Psoas muscle (tissue), 8 donors: ENCODE results near the gene SPHKAP. TPM values are rescaled to one million over a fixed set of nuclear protein-coding genes. Genes with fewer than 3 reads are reported as not detected.
A peak's percentile ranks its signal among the peaks of the same experiment; 100 is the strongest.
"Not testable (repeated sequence)": the region's sequence is repeated elsewhere in the genome, so short reads cannot be mapped to it uniquely, and the experiment has no call there.

ENCODE experiments used
- ATAC-seq, 4 donors: fragments of 200-7000 bp; cut with Tn5 transposase; one replicate each; pipeline ENCODE4 v1.9.1; 2020; ENCODE audit warnings: moderate library complexity in 3 of 4, mild to moderate bottlenecking in 2 of 4
- DNase-seq, 2 donors: peaks; one replicate each; pipeline ENCODE4 v3.0.0-alpha.2; 2020
- H3K27ac ChIP-seq: fragments of 200-600 bp; one replicate; pipeline ENCODE4 v1.8.0; 2022
- H3K27me3 ChIP-seq, 3 donors: fragments of 200-600 bp in 1 of 3; one replicate each; pipeline versions ENCODE4 v1.6.1 to v1.8.0; 2013 to 2022; ENCODE audit warnings: low read length in 2 of 3, mild to moderate bottlenecking in 2 of 3, moderate library complexity in 1 of 3; ENCODE audit not compliant: insufficient read depth in 3 of 3
- H3K36me3 ChIP-seq, 2 donors: fragments of 200-600 bp in 1 of 2; one replicate each; pipeline versions ENCODE4 v1.6.1 to v1.8.0; 2013 to 2022; ENCODE audit warnings: low read depth in 1 of 2, mild to moderate bottlenecking in 1 of 2, moderate library complexity in 1 of 2; ENCODE audit not compliant: insufficient read depth in 1 of 2
- H3K4me1 ChIP-seq: fragments of 200-600 bp; one replicate; pipeline ENCODE4 v1.8.0; 2022
- H3K4me3 ChIP-seq: fragments of 200-600 bp; one replicate; pipeline ENCODE4 v1.8.0; 2022; ENCODE audit warnings: mild to moderate bottlenecking
- H3K9me3 ChIP-seq: fragments of 200-600 bp; one replicate; pipeline ENCODE4 v1.8.0; 2022
- CTCF ChIP-seq: fragments of 200-600 bp; IDR thresholded peaks from one replicate; pipeline ENCODE4 v1.8.0; 2022; ENCODE audit warnings: antibody characterized with exemption
- WGBS, 3 donors: extraction: QIAGEN DNeasy Blood & Tissue Kit; methylation state at CpG; one replicate each; pipeline versions ENCODE4 v1.1.6 to v1.1.7; 2013; 5-methylcytosine and 5-hydroxymethylcytosine counted together
- intact Hi-C, 2 donors: fragments of 100-400 bp; cut with DNase I; formaldehyde crosslinking; loops; one replicate each; pipeline versions ENCODE4 v1.11.0 to v1.14.2; 2022
- long read RNA-seq, 2 donors: library from polyadenylated mRNA; unstranded; transcript quantifications; one replicate each; pipeline ENCODE4 v2.0.0, GENCODE V29; 2021
- polyA plus RNA-seq, 3 donors: library from polyadenylated mRNA; stranded (reverse); fragments of 200-250 nt; gene quantifications; one replicate each; pipeline ENCODE4 v1.2.3, GENCODE V29; 2013
- total RNA-seq, 4 donors: library from RNA; stranded (reverse); fragmentation: NEBNext Ultra II Directional in 2 of 4; extraction: Animal tissue kit (Norgen Biotek cat#: 25700) in 2 of 4; gene quantifications; one replicate each; pipeline versions ENCODE4 v1.2.1 to v1.2.4, GENCODE V29; 2021 to 2023
- donor health status: healthy with polysubstance abuse.
- donor health status: DM: no; HTN: no; CAD: no; lungs with moderate emphysema.
- donor health status: Bipolar disorder and iron deficiency.
- donor health status: healthy.
- donor health status: DM: yes; HTN: yes; CAD: no.
- donor health status: DM: no; HTN: no; CAD: no.
- donor health status: DM: no; HTN: no; CAD: no.
- donor health status: DM: yes; HTN: yes; CAD: no.

SPHKAP gene, protein sequence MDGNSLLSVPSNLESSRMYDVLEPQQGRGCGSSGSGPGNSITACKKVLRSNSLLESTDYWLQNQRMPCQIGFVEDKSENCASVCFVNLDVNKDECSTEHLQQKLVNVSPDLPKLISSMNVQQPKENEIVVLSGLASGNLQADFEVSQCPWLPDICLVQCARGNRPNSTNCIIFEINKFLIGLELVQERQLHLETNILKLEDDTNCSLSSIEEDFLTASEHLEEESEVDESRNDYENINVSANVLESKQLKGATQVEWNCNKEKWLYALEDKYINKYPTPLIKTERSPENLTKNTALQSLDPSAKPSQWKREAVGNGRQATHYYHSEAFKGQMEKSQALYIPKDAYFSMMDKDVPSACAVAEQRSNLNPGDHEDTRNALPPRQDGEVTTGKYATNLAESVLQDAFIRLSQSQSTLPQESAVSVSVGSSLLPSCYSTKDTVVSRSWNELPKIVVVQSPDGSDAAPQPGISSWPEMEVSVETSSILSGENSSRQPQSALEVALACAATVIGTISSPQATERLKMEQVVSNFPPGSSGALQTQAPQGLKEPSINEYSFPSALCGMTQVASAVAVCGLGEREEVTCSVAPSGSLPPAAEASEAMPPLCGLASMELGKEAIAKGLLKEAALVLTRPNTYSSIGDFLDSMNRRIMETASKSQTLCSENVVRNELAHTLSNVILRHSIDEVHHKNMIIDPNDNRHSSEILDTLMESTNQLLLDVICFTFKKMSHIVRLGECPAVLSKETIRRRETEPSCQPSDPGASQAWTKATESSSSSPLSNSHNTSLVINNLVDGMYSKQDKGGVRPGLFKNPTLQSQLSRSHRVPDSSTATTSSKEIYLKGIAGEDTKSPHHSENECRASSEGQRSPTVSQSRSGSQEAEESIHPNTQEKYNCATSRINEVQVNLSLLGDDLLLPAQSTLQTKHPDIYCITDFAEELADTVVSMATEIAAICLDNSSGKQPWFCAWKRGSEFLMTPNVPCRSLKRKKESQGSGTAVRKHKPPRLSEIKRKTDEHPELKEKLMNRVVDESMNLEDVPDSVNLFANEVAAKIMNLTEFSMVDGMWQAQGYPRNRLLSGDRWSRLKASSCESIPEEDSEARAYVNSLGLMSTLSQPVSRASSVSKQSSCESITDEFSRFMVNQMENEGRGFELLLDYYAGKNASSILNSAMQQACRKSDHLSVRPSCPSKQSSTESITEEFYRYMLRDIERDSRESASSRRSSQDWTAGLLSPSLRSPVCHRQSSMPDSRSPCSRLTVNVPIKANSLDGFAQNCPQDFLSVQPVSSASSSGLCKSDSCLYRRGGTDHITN (N-terminal part only)
- total RNA-seq (under 1 TPM in 2 of 4 donors, not detected in 2; 0.07 to 0.15 TPM), polyA plus RNA-seq (not detected)
- long read RNA-seq, donor 1 = 0 reads
- long read RNA-seq, donor 2 = 0 reads

GRCh38 chr2:228181098-228182019 lies at the start of gene SPHKAP:
SPHKAP (minus strand) TSS chr2:228181687; CDS start chr2:228181598, 89 bp downstream.
- Histone ChIP-seq H3K4me3 (no peak within 1 kb of the TSS), H3K36me3 (no peaks in the 10 kb centered on the region), H3K9me3 (peaks cover 3% of the 10 kb centered on the region), H3K27me3 (peaks cover 0 to 11% (median 4%) of the 10 kb centered on the region in 3 donors), H3K4me1 (no peaks in the 10 kb centered on the region), H3K27ac (no peak within 1 kb of the TSS)
- intact Hi-C loops = no loop called here
- ATAC-seq = no peak
- DNase-seq = peak in 1 of 2 donors; percentile 34
- WGBS, 3 donors = 0 to 2% (median 1%) methylated on average over 49 to 56 of the region's 56 CpGs
- no peak for TF ChIP-seq CTCF

DNA sequence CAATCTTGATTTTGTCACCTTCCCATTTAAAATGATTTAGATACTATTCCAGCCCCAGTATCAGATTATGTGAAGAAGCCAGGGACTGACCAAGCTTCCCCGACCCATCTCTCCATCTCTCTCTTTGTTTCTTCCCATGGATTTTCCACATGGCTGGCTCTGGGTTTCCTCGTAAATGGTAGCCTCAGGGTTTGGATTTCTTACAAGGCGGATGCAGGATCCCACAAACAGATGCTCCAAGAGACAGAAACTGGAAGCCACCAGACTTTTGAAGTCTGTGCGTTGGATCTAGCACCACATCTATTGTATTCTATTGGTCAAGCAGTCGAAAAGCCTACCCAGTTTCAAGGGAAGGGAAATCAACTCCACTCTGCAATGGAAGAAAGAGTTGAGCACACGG lies 46.0 kb upstream of the SPHKAP start:
- DNase-seq (no peak), ATAC-seq (no peak)
- H3K9me3 ChIP-seq = no peaks in the 10 kb centered on the region
- H3K27me3 ChIP-seq = no peaks in the 10 kb centered on the region
- no peak overlapping the region for H3K27ac ChIP-seq
- no peaks in the 10 kb centered on the region for H3K36me3 ChIP-seq
- H3K4me3 ChIP-seq = no peak overlapping the region
- WGBS, 3 donors = 81 to 88% (median 86%) methylated on average over 6 of the region's 6 CpGs
- intact Hi-C loops = no loop called here
- H3K4me1 ChIP-seq = no peaks in the 10 kb centered on the region
- no peak for TF ChIP-seq CTCF

DNA sequence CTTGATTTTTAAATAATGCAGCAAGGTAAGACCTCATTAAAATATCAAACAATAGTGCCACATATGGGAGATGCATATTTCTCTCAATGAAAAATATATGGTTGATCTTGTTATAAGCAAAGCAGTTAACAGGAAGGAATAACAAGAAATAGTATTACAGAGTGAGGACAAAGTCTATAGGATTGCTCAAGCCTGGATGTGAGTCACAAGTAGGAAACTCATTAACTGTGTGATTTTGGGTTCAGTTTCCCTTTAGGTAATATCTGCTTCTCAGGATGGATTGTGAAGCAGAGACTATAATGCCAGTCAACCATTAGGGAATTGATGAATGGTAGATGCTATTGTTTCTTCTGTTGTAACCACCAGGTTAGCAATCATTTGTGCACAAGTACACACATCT lies 42.9 kb upstream of the SPHKAP start:
- Histone ChIP-seq H3K27ac (no peak overlapping the region), H3K36me3 (no peaks in the 10 kb centered on the region), H3K4me3 (no peak overlapping the region), H3K9me3 (no peaks in the 10 kb centered on the region), H3K27me3 (no peaks in the 10 kb centered on the region), H3K4me1 (no peaks in the 10 kb centered on the region)
- ATAC-seq (no peak), DNase-seq (no peak)
- intact Hi-C loops = no loop called here
- no peak for TF ChIP-seq CTCF

DNA sequence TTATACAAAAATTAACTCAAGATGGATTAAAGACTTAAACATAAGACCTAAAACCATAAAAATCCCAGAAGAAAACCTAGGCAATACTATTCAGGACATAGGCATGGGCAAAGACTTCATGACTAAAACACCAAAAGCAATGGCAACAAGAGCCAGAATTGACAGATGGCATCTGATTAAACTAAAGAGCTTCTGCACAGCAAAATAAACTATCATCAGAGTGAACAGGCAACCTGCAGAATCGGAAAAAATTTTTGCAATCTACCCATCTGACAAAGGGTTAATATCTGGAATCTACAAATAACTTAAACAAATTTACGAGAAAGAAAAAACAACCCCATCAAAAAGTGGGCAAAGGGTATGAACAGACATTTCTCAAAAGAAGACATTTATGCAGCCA lies 37.1 kb upstream of the SPHKAP start:
- H3K36me3 ChIP-seq, H3K9me3 ChIP-seq, H3K27me3 ChIP-seq, ATAC-seq, intact Hi-C loops, H3K4me3 ChIP-seq, DNase-seq, H3K27ac ChIP-seq, H3K4me1 ChIP-seq: not testable (repeated sequence)
- WGBS, 3 donors = 78 to 90% (median 85%) methylated on average over 2 of the region's 2 CpGs
